ENCODE measurements around the gene ALS2. TPM values are rescaled to one million over a fixed set of nuclear protein-coding genes. Genes with fewer than 3 reads are reported as not detected.

The ALS2 gene
- total RNA-seq, 4 donors from 2014 or later: 14.4 to 23.5 (median 20.7) TPM

DNA sequence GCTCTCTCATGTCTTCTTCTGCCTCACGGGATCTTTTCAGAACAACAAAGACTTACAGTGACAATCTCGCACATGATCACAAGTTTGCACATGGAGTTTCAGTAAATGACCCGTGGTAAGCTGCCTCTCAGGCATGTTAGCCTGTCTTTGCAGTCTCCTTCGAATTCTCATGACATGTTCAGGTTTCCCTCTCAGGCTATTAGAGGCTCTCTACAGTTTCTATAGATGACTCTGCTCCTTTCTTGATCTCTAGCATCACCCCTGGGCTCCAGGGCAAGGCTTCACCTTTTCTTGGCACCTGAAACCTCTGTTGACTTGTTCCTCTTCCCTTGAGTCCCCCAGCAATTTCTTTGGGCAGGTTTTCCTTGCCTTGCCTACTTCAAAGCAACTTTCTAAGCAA is 105.3 kb downstream of the ALS2 start:
- TF ChIP-seq, protein P1, sequence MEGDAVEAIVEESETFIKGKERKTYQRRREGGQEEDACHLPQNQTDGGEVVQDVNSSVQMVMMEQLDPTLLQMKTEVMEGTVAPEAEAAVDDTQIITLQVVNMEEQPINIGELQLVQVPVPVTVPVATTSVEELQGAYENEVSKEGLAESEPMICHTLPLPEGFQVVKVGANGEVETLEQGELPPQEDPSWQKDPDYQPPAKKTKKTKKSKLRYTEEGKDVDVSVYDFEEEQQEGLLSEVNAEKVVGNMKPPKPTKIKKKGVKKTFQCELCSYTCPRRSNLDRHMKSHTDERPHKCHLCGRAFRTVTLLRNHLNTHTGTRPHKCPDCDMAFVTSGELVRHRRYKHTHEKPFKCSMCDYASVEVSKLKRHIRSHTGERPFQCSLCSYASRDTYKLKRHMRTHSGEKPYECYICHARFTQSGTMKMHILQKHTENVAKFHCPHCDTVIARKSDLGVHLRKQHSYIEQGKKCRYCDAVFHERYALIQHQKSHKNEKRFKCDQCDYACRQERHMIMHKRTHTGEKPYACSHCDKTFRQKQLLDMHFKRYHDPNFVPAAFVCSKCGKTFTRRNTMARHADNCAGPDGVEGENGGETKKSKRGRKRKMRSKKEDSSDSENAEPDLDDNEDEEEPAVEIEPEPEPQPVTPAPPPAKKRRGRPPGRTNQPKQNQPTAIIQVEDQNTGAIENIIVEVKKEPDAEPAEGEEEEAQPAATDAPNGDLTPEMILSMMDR (IDR thresholded peaks at IDR 0.05; ENCODE audit: low read depth): no peak

DNA sequence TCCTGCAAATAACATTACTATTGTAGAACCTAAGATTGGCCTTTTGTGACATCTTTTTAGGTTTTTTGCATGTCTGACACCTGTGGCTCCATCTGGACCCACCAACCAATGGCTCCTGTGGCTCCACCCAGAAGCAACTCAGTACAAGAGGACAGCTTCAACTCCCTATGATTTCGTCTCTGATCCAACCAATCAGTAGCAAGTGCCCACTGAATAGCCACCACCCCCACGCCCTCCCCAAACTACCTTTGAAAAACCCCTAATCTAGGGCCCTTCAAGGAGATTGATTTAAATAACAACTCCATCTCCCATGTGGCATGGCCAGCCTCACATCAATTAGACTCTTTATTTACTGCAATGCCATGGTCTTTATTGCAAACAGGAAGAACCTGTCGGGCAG is 105.9 kb downstream of the ALS2 start:
- TF ChIP-seq, protein P1 (IDR thresholded peaks at IDR 0.05; ENCODE audit: low read depth): no peak

DNA sequence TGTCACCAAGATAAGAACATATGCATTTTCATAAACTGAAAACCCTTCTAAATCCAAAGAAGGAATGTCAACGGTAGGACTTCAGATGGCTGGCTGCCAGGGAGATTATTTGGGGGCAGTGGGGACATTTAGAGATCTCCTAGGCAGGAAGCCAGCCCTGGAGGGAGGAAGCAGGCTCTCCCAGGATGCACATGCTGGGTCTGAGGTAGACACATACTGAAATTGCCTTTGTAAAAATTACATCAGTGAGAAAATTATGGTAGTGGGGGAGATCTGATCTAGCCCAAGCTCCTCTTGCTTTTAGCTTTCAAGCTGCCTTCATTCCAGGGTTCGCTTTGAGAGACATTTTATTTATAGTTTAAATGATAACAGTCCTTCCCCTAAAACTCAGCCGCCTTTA is 106.4 kb downstream of the ALS2 start:
- TF ChIP-seq, protein P1 (IDR thresholded peaks at IDR 0.05; ENCODE audit: low read depth): no peak

DNA sequence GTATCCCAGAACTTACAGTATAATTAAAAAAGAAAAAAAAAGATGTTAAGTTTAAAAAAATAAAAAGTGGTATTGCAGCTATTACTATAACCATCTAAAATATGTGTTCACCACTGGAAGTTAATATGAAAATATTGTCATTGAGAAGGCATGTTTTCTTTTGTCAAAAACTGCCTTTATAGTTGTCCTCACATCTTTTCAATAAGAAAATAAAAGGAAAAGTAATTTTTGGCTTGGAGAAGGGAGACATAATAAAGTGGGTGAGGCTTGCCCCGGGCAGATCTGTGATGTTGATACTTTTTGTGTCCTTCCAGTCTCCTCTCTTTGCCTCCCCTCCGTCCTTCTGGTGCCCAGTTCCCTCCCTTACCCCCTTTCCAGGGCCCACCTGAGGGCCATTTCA is 107.2 kb downstream of the ALS2 start:
- TF ChIP-seq, protein P1 (IDR thresholded peaks at IDR 0.05; ENCODE audit: low read depth): no peak

DNA sequence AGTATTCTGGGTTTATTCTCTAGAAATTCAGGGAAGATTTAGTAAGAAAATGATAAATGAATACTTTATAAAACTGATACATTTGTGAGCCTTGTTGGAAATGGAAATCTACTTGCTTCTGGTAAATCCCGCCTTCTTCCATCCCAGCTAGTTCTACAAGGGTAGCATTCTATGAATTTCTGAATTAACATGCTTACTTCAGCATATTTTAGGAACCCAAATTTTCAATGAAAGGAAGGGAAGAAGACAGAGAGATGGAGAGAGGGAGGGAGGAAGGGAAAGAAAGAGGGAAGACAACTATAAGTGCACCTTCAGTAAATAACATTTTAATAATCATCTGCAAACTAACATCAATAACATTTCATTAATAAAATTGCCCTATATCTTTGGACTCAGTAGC is 110.9 kb downstream of the ALS2 start:
- TF ChIP-seq, protein P1 (IDR thresholded peaks at IDR 0.05; ENCODE audit: low read depth): no peak

DNA sequence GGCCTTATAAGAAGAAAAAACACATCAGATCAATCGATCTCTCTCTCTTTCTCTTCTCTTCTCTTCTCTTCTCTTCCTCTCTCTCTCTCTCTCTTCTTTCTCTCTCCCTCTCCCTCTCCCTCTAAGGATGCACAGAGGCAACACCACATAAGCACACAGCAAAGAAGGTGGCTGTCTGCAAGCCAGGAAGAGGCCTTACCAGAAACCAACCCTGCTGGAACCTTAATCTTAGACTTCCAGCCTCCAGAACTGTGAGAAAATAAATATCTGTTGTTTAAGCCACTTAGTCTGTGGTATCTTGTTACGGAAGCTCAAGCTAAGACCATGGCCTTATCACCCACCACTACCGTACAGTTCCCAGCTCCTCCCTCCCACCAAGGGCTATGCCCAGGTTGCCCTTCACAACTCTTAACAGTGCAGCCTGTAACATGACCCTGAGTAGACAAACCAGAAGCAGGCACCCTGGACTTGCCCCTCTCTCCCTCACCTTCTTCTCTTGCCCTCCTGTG is 112.3 kb downstream of the ALS2 start:
- TF ChIP-seq, protein P1 (IDR thresholded peaks at IDR 0.05; ENCODE audit: low read depth): no peak

DNA sequence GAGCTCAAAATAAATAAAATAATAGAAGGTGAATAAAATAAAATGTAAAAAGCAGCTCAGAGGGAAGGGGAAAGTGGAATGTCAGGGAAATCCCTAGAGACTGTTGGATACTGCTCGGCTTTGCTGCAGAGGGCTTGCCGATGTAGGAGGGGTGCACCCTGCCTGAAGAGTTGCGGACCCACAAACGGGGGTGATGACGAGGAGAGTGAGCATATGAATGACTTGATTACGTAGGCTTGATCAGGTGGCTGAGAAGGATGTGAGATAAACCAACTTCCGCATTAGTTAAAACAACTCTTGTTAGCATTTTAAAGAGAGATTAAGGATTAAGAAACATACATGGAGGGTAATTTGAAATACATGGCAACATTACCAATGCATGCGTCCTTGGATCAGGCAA is 116.4 kb downstream of the ALS2 start:
- TF ChIP-seq, protein P1 (IDR thresholded peaks at IDR 0.05; ENCODE audit: low read depth): no peak
